DOHH2 (cell line): Measurements from ENCODE around the gene MLF2.

Experiments
- H3F3A ChIP-seq: fragments of 200-600 bp; sonication (generic), shearing (Covaris generic); 2 replicates; pipeline ENCODE4 v1.6.0; 2016; ENCODE audit warnings: antibody characterized with exemption, mild to moderate bottlenecking; ENCODE audit not compliant: control insufficient read depth, insufficient read depth
- H3K27ac ChIP-seq: fragments of 200-600 bp; sonication (generic); 2 replicates; pipeline ENCODE4 v1.5.1; 2014; ENCODE audit warnings: low read depth, mild to moderate bottlenecking, low read length, moderate library complexity
- H3K27me3 ChIP-seq: fragments of 200-600 bp; sonication (generic); 2 replicates; pipeline ENCODE4 v1.6.1; 2014; ENCODE audit warnings: mild to moderate bottlenecking, low read length, mixed read lengths; ENCODE audit not compliant: control insufficient read depth
- H3K36me3 ChIP-seq: fragments of 200-600 bp; sonication (generic); 2 replicates; pipeline ENCODE4 v1.6.1; 2014; ENCODE audit warnings: mild to moderate bottlenecking, low read length, moderate library complexity, mixed read lengths; ENCODE audit not compliant: control insufficient read depth
- H3K4me1 ChIP-seq: fragments of 200-600 bp; sonication (generic); 2 replicates; pipeline ENCODE4 v1.6.1; 2014; ENCODE audit warnings: mild to moderate bottlenecking, low read length, mixed read lengths; ENCODE audit not compliant: control insufficient read depth
- H3K4me2 ChIP-seq: fragments of 200-600 bp; sonication (generic); 2 replicates; pipeline ENCODE4 v1.6.0; 2014; ENCODE audit warnings: mild to moderate bottlenecking, low read length, moderate library complexity
- H3K4me3 ChIP-seq: fragments of 200-600 bp; sonication (generic); 2 replicates; pipeline ENCODE4 v1.5.1; 2014; ENCODE audit warnings: mild to moderate bottlenecking, low read length, mixed read lengths
- H3K79me2 ChIP-seq: fragments of 200-600 bp; sonication (generic); 2 replicates; pipeline ENCODE4 v1.6.1; 2014; ENCODE audit warnings: mild to moderate bottlenecking, low read length, mixed read lengths; ENCODE audit not compliant: control insufficient read depth
- H3K9me2 ChIP-seq: fragments of 200-600 bp; sonication (generic); replicated peaks from 2 replicates; pipeline ENCODE4 v1.6.1; 2014; ENCODE audit warnings: mild to moderate bottlenecking, low read length, mixed read lengths; ENCODE audit not compliant: control insufficient read depth
- H3K9me3 ChIP-seq: fragments of 200-600 bp; sonication (generic); 2 replicates; pipeline ENCODE4 v1.6.1; 2014; ENCODE audit warnings: antibody characterized with exemption, low read length, mixed read lengths; ENCODE audit not compliant: control insufficient read depth, insufficient read depth
- H4K20me1 ChIP-seq: fragments of 200-600 bp; sonication (generic); 2 replicates; pipeline ENCODE4 v1.6.0; 2014; ENCODE audit warnings: low read depth, mild to moderate bottlenecking, antibody characterized with exemption, low read length, moderate library complexity; ENCODE audit not compliant: control insufficient read depth, insufficient read depth
- EZH2phosphoT487 ChIP-seq: fragments of 200-600 bp; sonication (generic); IDR thresholded peaks from 2 replicates; pipeline ENCODE4 v1.6.1; 2017; ENCODE audit warnings: borderline replicate concordance, mild to moderate bottlenecking, antibody characterized with exemption, low read length, moderate library complexity, mixed read lengths
- TF ChIP-seq, protein P1 (sequence below): fragments of 200-600 bp; sonication (generic); IDR thresholded peaks from one replicate; pipeline ENCODE4 v1.5.1; 2014; ENCODE audit warnings: antibody characterized with exemption, mild to moderate bottlenecking, low read depth, low read length; ENCODE audit not compliant: poor library complexity, severe bottlenecking

Gene MLF2

DNA sequence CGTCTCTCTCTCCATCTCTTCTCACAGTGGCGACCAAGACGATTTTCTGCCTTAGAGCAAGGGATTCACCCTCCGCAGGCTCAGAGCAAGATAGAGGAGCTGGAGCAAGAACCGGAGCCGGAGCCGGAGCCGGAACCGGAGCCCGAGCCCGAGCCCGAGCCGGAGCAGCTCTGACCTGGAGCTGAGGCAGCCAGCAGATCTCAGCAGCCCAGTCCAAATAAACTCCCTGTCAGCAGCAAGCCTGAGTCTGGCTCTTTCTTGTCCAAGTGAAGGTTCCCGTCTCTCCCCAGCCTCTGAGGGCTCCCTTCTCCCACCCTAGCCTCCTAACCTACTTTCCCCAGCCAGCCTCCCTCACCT, 25.3 kb upstream of the MLF2 start:
- H3K9me2 ChIP-seq: no peaks in the 10 kb centered on the region
- no peak overlapping the region for H3K27ac ChIP-seq
- H4K20me1 ChIP-seq: no peaks in the 10 kb centered on the region
- peaks cover 16% of the 10 kb centered on the region for H3K4me1 ChIP-seq
- H3K4me3 ChIP-seq: peak overlapping the region; percentile 80
- H3F3A ChIP-seq: 0 out of 2 replicates have a peak, but pooled peaks cover 3% of the 10 kb centered on the region
- TF ChIP-seq, protein P1, sequence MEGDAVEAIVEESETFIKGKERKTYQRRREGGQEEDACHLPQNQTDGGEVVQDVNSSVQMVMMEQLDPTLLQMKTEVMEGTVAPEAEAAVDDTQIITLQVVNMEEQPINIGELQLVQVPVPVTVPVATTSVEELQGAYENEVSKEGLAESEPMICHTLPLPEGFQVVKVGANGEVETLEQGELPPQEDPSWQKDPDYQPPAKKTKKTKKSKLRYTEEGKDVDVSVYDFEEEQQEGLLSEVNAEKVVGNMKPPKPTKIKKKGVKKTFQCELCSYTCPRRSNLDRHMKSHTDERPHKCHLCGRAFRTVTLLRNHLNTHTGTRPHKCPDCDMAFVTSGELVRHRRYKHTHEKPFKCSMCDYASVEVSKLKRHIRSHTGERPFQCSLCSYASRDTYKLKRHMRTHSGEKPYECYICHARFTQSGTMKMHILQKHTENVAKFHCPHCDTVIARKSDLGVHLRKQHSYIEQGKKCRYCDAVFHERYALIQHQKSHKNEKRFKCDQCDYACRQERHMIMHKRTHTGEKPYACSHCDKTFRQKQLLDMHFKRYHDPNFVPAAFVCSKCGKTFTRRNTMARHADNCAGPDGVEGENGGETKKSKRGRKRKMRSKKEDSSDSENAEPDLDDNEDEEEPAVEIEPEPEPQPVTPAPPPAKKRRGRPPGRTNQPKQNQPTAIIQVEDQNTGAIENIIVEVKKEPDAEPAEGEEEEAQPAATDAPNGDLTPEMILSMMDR: no peak
- TF ChIP-seq EZH2phosphoT487: no peak
- H3K4me2 ChIP-seq: peak overlapping the region; percentile 89
- H3K27me3 ChIP-seq: peaks cover 45% of the 10 kb centered on the region
- no peaks in the 10 kb centered on the region for H3K9me3 ChIP-seq
- H3K36me3 ChIP-seq: no peaks in the 10 kb centered on the region
- no peaks in the 10 kb centered on the region for H3K79me2 ChIP-seq

DNA sequence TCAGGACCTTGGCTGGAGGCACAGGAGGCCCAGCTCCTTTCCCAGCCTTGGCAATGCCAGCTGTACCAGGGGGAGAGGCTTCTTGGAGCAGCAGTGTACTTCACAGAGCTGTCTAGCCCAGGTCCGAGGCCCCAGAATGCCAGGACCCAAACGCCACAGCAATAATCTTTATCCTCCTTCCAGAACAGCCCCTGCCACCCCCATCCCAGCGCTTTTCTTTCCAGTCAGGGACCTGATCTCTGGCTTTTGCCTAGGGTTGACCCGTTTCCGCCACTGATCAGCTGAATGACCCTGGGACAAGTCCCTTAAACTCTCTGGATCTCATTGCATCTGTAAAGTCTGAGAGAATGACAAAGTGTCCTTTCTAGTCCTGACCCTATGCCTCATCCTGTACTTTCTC, 24.4 kb upstream of the MLF2 start:
- H4K20me1 ChIP-seq: no peaks in the 10 kb centered on the region
- 0 out of 2 replicates have a peak, but pooled peaks cover 3% of the 10 kb centered on the region for H3F3A ChIP-seq
- no peak overlapping the region for H3K27ac ChIP-seq
- H3K9me2 ChIP-seq: no peaks in the 10 kb centered on the region
- no peak for TF ChIP-seq EZH2phosphoT487
- TF ChIP-seq, protein P1: no peak
- peaks cover 16% of the 10 kb centered on the region for H3K4me1 ChIP-seq
- H3K9me3 ChIP-seq: no peaks in the 10 kb centered on the region
- no peaks in the 10 kb centered on the region for H3K36me3 ChIP-seq
- peaks cover 50% of the 10 kb centered on the region for H3K27me3 ChIP-seq
- H3K4me3 ChIP-seq: no peak overlapping the region
- no peak overlapping the region for H3K4me2 ChIP-seq
- H3K79me2 ChIP-seq: no peaks in the 10 kb centered on the region

DNA sequence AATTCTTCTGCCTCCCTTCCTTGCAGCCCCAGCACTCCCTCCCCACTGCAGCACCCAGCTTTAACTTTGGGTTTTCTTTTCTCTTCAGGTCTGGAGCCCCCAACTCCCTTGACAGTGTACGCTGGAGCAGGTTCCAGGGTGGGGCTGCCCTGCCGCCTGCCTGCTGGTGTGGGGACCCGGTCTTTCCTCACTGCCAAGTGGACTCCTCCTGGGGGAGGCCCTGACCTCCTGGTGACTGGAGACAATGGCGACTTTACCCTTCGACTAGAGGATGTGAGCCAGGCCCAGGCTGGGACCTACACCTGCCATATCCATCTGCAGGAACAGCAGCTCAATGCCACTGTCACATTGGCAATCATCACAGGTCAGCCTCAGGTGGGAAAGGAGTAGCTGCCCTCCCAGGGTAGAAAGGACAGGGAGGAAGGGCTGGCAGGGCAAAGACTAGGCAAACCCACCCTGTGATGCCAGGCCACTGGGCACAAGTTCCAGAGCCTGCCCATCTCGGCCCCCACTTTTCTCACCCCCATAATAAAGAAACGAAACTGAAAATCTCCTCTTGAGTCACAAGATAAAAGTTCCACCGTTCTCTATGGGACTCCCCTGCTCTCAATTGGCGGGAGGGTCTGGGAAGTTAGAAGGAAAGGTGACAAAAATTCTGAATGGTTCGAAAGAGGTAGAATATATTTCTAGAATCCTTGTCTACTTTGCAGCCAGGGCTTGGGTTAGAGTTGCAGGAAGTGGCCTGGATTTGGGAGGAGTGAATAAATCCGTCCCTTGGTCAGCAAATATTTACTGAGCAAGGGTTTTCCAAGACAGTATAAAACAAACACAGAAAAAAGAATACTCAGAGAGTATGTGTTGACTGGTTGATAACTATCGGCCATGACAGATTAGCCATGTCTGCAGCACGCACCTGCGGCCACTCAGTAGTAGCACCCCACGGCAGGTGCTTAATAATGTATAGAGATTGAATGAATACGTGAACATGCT, 22.5 kb upstream of the MLF2 start:
- Histone ChIP-seq H3K9me3 (no peaks in the 10 kb centered on the region), H3K27me3 (peaks cover 50% of the 10 kb centered on the region), H3K79me2 (no peaks in the 10 kb centered on the region), H3K9me2 (no peaks in the 10 kb centered on the region), H3K4me2 (no peak overlapping the region), H3F3A (0 out of 2 replicates have a peak, but pooled peaks cover 3% of the 10 kb centered on the region), H3K4me3 (no peak overlapping the region), H3K4me1 (peaks cover 16% of the 10 kb centered on the region), H4K20me1 (no peaks in the 10 kb centered on the region), H3K27ac (no peak overlapping the region), H3K36me3 (no peaks in the 10 kb centered on the region)
- TF ChIP-seq EZH2phosphoT487: no peak
- TF ChIP-seq, protein P1: no peak
